Measurements from ENCODE around the gene KDM4B. TPM values are rescaled to one million over a fixed set of nuclear protein-coding genes. Genes with fewer than 3 reads are reported as not detected.

KDM4B gene
- total RNA-seq, 1 donor from 2014 or later, result 153 TPM

DNA sequence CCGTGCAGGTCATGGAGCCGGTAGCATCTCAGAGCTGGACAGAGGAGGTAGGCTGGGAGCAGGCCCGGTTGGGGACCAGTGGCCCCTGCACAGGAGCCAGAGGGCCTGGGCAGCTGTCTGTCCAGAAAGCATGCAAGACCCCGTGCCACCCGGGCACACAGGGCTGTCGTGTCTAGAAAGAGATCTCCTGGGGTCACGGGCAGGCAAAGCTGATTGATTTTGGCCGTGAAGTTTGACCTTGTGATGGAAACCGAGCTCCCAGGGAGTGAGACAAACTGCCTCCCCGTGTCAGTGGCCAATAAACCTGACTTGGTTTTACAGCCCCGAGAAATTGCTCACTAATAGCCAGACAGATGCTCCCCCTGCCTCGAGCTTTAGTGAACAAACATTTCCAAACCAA, 98.8 kb downstream of the KDM4B start:
- Mint-ChIP-seq H3K4me1 (ENCODE audit: low read depth, unreplicated experiment) (peaks cover 29% of the 10 kb centered on the region), H3K4me3 (ENCODE audit: unreplicated experiment) (peak overlapping the region; percentile 38), H3K27me3 (ENCODE audit: unreplicated experiment) (peaks cover 15% of the 10 kb centered on the region), H3K9me3 (ENCODE audit: unreplicated experiment) (peaks cover 21% of the 10 kb centered on the region), H3K27ac (ENCODE audit: unreplicated experiment) (no peak overlapping the region), H3K36me3 (ENCODE audit: unreplicated experiment) (peaks cover 7% of the 10 kb centered on the region)
- TF ChIP-seq CTCF (IDR thresholded peaks at IDR 0.05; ENCODE audit: partially characterized antibody, unreplicated experiment), result no peak
- DNase-seq, result no peak

GRCh38 chr19:5068233-5069072, 99.5 kb downstream of the KDM4B start:
- peaks cover 33% of the 10 kb centered on the region for H3K4me1 Mint-ChIP-seq (ENCODE audit: low read depth, unreplicated experiment)
- peak overlapping the region; percentile 52 for H3K27ac Mint-ChIP-seq (ENCODE audit: unreplicated experiment)

GRCh38 chr19:5070331-5070730, 101.4 kb downstream of the KDM4B start:
- Mint-ChIP-seq H3K4me1 (ENCODE audit: low read depth, unreplicated experiment) (peaks cover 38% of the 10 kb centered on the region), H3K36me3 (ENCODE audit: unreplicated experiment) (no peaks in the 10 kb centered on the region), H3K27me3 (ENCODE audit: unreplicated experiment) (peaks cover 14% of the 10 kb centered on the region), H3K27ac (ENCODE audit: unreplicated experiment) (no peak overlapping the region), H3K9me3 (ENCODE audit: unreplicated experiment) (peaks cover 21% of the 10 kb centered on the region), H3K4me3 (ENCODE audit: unreplicated experiment) (no peak overlapping the region)
- no peak for DNase-seq
- no peak for TF ChIP-seq CTCF (IDR thresholded peaks at IDR 0.05; ENCODE audit: partially characterized antibody, unreplicated experiment)

More at GRCh38 chr19:5068233-5069072, 99.5 kb downstream of the KDM4B start:
- TF ChIP-seq CTCF (IDR thresholded peaks at IDR 0.05; ENCODE audit: partially characterized antibody, unreplicated experiment), result no peak
- no peaks in the 10 kb centered on the region for H3K36me3 Mint-ChIP-seq (ENCODE audit: unreplicated experiment)
- H3K4me3 Mint-ChIP-seq (ENCODE audit: unreplicated experiment), result no peak overlapping the region
- H3K27me3 Mint-ChIP-seq (ENCODE audit: unreplicated experiment), result peaks cover 14% of the 10 kb centered on the region
- DNase-seq, result no peak
- H3K9me3 Mint-ChIP-seq (ENCODE audit: unreplicated experiment), result peaks cover 19% of the 10 kb centered on the region

GRCh38 chr19:5070930-5071329, 102.0 kb downstream of the KDM4B start:
- no peaks in the 10 kb centered on the region for H3K36me3 Mint-ChIP-seq (ENCODE audit: unreplicated experiment)
- H3K27ac Mint-ChIP-seq (ENCODE audit: unreplicated experiment), result no peak overlapping the region
- peaks cover 37% of the 10 kb centered on the region for H3K4me1 Mint-ChIP-seq (ENCODE audit: low read depth, unreplicated experiment)
- no peak overlapping the region for H3K4me3 Mint-ChIP-seq (ENCODE audit: unreplicated experiment)
- peaks cover 21% of the 10 kb centered on the region for H3K9me3 Mint-ChIP-seq (ENCODE audit: unreplicated experiment)
- DNase-seq, result no peak
- no peak for TF ChIP-seq CTCF (IDR thresholded peaks at IDR 0.05; ENCODE audit: partially characterized antibody, unreplicated experiment)
- peaks cover 14% of the 10 kb centered on the region for H3K27me3 Mint-ChIP-seq (ENCODE audit: unreplicated experiment)

DNA sequence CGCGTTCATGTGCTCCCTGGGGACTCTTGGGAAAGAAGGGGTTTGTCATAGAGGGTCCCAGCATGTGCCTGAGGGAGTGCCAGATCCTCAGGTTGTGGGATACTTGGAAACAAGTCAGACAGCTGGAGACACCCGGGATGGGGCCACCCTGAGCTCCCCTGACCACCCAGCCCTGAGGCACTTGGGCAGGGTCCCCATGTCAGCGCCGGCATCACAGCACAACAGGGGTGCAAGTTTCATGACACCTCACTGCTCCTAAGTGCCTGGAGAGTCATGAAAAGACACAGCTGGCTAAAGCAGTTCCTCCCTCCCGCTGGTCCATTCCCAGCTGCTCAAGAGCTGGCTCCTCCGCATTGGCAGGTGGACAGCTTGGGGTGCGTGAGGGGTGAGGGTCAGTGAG, 102.7 kb downstream of the KDM4B start:
- Mint-ChIP-seq H3K36me3 (ENCODE audit: unreplicated experiment) (no peaks in the 10 kb centered on the region), H3K27ac (ENCODE audit: unreplicated experiment) (no peak overlapping the region), H3K9me3 (ENCODE audit: unreplicated experiment) (peaks cover 19% of the 10 kb centered on the region), H3K27me3 (ENCODE audit: unreplicated experiment) (peaks cover 11% of the 10 kb centered on the region), H3K4me3 (ENCODE audit: unreplicated experiment) (no peak overlapping the region), H3K4me1 (ENCODE audit: low read depth, unreplicated experiment) (peaks cover 34% of the 10 kb centered on the region)
- TF ChIP-seq CTCF (IDR thresholded peaks at IDR 0.05; ENCODE audit: partially characterized antibody, unreplicated experiment), result no peak
- DNase-seq, result no peak

Data from glutamatergic neuron (in vitro differentiated cells).